ENCODE data around the gene SLC25A34.

Gene SLC25A34

DNA sequence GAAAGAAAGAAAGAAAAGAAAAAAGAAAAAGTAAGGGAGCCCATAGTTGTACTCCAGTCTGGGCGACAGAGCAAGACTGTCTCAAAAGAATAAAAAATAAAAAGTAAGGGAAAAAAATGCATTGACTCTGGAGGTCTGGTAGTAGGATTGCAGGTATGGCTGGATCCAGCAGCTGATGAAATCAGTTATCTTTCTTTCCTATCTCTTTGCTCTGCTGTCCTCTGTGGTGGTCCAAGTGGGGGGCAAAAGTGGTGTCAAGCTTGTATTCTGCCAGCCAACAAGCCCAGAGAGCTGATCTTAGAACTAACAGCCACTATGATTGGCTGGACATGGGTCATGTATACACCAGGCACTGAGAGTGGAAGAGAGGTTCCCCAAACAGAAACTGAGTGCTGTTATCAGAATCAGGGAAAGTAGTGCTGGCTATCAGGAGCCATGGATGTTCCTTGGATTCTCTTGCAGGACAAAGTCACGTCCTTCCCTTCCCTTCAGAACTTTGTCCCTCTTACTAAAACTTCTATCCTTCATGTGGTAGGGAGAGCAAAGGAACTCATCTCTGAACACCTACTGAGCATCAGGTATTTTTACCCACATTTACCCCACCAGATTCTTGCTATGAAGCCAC is 19.1 kb downstream of the SLC25A34 start:
- DNase-seq, result no peak

DNA sequence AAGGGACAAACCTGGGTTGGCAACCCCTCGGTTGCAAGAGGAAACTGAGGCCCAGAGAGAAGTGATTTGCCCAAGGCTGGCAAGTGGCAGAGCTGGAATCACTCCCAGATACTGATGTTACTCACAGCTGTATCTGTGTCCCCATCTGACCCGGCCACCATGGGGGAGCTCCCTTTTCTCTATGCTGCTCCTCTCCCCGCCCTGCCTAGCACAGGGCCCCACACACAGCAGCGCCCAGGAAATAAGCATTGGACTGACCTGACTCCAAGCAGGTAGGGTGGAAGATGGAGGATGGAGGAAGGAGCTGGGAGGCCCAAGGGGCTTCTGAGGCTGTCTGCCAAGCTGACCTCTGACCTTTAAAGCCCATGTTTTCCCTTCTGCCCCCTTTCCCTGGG is 19.6 kb downstream of the SLC25A34 start:
- DNase-seq, result no peak

DNA sequence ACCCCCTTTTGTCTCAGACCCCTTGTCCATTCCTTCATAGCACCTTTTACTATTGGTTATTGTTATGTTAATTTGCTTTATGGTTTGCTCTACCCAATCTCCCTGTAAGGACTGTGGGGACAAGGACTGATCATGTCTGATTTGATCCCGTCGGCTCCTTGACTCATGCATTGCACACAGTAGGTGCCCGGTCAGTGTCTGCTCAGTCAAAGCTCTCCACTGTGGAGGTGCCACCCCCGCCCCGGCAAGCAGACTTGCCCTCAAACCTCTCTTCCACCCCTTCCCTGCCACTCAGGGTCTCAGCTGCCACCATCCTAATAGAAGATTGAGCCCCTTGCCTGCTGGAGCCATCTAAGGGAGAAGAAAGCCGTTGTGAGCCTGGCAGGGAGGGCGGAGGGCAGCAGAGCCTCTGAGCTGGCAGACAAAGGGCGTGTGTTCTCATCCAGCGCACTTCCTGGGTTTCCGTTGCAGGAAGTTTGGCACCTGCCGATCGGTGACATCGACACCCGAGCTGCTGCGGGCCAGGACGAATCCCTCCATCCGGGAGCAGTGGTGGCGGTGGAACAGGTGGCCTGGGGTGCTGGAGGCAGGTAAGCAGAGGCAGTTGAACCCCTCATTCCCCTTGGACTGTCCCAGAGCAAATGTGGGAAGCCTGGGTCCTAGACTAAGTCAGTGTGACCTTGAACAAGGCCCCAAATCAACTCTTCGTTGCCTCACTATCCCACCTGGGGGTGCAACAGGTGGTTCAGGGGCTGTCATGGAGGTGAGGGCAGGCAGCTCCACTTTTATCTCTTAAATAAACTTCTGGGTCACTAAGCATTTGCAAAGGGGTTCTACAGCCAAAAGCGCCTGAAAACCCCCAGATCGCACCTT is 20.3 kb downstream of the SLC25A34 start:
- no peak for DNase-seq

DNA sequence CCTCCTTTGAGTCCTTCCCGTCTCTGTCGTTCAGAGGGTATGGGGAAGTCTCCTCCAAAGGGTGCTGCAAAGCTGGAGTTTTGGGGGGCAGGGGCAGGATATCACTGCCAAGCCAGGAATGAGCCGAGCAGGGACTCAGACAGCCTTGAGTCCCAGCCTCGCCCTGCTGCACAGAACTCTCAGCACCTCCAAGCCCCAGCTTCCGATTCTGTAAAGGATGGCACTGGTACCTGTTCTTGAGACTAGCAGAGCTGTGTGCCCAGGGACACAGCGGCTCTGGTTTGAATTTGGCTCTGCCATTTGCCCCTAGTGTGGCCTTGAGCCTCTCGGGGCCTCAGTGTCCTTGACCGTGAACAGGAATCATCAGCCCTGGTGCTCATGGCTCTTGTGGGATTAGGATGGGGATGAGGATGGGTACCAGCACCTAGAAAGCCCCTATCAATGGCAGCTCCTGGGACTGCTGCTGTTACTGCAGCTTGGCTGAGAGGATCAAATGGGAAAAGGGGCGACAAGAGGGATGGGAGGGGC is 21.0 kb downstream of the SLC25A34 start:
- no peak for DNase-seq

DNA sequence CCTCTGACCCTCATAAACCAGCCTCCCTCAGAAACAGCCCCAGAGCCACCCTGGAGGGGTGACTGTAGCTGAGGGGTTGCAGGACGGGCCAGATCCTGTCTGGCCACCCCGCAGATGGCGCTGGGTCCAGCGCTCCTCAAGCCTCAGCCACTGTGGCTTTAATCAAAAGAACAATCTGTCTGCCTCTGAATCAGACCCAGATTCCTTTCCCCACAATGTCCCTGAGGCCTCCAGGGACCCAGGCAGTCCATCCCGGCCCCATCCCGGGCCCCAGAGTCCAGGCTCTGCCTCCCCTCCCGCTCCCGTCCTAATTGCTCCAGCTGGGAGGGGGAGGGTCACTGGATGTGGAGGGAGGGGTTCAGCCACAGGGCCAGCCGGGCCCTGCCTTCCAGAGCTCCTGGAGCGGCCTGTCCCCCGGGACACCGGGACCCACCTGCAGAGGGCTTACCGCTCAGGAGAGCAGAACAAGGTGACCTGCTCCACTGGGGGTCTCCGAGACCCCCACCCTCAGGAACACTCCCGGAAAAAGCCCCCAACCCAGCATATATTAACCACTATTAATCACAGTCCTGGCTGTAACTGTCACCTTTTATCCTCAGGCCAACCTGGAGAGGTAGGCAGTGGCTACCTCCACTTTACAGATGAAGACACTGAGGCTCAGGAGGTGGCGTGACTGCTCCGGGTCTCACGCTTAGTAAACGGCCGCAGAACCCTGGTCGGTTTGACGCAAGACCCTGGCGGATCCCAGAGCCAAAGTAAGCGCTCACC is 21.7 kb downstream of the SLC25A34 start:
- DNase-seq, result no peak

DNA sequence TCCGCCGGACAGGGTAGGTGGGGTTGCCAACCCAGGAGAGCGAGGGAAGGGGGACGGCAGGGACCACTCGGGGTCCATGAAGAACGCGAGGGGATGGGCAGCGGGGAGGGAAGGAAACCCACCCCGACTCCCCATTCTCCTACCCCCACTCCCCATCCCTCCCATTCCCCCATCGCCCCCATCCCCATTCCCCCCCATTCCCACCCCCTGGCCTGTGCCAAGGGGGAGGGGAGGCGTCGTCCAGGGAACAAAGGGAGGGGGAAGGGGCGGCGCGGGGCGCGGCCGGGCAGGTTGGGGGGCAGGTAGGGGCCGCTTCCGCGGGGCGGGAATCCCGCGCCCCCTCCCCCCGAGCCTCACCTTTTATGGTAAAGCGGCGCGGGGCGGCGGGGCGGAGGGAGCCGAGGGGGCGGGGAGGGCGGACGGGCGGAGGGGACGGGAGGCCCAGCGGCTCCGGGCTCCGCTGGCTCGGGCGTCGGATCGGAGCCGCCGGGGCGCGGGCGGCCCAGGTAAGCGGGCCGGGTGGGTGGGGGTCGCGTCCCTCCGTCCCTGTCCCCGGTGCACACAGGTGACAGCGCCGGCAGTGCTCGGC is 22.4 kb downstream of the SLC25A34 start, which contains the start of gene FBLIM1:
Gene FBLIM1, plus strand, starts transcription at position 453 of the 589 bp plus-strand sequence. CDS start 6,189 bp downstream, outside the sequence.
- DNase-seq, result no peak

DNA sequence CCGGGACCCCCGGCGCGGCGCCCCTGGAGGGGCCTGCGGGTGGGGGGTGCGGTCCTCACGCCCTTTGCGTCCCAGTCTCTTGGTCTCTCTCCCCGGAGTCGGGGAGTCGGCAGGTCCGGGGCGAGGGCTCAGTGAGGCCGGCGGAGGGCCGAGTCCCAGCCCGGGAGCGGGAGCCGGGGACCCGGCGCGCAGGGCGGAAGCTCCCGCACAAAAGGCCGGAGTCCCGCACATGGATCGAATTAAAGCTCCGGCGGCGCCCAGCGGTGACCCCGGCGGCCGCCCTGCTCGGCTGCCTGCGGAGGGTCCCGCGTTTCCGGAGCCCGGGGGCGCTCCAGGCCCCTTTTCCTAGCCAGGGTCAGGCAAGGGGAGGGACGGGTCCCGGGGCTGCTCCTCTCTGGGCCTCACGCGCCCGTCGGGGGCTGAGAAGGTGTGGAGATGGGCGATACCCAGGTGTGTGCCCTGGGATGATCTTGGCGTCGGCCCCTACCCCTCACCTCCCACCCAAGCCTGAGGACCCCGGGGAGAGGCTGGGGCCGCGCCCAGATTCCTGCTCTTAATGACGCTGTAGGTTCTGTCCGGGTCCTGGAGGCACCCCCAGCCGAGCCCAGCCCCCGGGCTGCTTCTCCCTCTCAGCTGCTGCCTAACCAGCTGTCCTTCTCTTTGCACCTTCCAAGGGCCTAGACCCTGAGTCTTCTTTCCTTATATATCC is 23.0 kb downstream of the SLC25A34 start:
- no peak for DNase-seq

DNA sequence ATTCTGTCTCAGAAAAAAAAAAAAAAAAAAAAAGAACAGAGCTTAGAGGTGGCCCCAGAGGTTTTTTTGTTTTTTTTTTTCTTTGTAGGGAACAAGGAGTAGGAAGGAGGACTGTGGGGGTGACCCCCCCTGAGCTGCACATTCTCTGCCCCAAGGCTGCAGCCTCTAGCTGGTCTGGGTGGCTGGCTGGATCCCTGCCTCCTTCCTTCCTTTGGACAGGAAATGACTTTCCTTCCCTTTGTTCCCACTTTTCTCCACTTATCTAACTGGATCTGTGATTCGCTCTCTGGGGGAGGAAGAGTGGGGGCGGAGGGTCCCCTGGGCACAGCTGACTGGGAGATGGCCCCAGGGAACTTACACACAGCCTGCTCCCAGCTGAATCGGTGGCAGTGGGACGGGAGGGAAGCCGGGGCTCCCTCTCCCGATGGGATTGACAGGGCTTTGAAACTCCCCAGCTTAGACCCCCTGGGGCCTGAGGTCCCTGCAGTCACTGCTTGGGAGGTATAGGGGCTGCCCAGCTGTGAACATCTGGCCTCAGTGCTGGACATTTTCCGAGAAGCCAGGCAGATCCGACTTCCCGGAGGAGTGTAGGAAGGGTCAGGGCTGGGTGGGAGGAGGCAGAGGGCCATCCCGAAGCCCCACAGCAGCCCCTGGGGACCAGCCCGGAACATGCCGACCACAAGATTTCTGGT is 24.6 kb downstream of the SLC25A34 start:
- DNase-seq, result no peak

DNA sequence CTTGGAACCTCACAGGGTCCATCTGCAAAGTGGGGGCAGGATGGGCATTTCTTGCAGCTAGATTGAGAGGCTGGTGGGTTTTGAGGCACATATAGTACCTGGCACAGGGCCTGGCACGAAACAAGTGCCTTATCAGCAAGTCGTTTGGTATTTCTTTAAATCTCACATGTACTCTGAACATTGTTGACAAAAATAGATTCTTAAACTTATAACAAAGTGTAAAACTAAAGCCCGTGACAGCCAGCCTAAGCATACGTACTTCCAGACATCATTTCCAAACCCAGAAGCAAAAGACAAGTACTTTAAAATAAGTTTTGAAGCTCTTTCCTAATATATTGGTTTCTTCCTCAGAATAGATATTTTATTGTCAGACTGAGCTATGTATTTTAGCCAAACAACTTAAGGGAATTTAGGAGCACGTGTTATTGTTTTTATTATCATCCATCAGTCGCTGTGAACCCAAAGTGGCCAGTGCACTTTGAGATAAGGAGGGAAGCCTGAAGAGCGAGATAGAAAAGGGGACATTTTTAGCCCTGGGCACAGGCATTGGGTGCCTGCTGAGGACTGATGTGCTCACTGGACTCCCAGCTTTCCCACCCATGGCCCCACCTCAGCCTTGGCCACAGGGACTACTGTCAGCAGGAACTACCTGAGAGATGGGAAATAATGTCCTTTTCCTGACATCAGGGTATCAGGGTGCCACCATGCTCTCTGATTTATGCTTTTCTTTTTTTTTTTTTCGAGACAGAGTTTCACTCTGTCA is 25.5 kb downstream of the SLC25A34 start:
- no peak for DNase-seq

DNA sequence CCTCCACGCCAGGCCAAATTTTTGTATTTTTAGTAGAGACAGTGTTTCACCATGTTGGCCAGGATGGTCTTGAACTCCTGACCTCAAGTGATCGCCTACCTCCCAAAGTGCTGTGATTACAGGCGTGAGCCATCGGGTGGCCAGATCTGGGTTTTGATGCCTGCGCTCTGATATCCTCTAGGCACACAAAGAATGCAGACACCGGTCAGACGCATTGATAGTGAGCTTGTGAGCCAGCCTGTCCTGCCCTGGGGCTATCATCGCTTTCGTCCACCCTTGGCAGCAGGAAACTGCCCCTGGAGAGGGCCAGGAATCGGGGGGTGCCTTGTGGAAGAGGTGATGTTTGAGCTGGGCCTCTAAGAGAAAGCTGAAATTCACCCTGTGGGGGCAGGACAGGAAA is 26.5 kb downstream of the SLC25A34 start:
- DNase-seq, result no peak

DNA sequence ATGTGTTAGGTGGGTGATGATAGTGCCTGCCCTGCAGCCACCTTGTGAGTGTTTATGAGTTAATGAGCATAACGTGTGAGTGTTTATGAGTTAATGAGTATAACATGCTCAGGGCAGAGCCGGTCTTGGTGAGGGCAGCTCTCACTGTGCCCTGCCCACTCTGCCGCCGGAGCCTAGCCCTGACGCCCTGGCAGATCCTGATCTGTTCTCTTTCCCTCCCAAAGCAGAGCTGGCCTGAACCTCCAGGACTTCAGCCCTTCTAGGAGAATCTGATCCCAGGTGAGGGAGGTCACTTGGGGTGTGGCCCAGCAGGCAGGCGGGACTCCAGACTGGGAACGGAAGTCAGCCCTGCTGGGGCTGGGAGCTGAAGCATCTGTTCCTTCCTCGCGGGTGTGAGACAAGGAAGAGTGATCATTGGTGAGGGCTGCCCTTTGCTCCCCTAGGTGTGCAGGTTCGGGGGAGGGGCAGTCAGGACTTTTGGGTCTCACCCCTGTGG is 28.3 kb downstream of the SLC25A34 start:
- no peak for DNase-seq

DNA sequence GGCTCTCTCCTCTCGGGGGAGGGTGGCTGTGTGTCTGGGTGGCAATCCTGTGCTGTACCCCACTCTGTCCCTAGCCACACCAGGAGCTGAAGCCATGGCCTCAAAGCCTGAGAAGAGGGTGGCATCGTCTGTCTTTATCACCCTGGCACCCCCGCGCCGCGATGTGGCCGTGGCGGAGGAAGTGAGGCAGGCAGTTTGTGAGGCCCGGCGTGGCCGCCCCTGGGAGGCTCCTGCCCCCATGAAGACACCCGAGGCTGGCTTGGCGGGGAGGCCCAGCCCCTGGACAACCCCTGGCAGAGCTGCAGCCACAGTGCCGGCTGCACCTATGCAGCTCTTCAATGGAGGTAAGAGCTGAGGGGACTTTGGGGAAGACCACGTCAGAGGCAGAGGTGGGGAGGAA is 28.8 kb downstream of the SLC25A34 start:
- DNase-seq, result no peak

DNA sequence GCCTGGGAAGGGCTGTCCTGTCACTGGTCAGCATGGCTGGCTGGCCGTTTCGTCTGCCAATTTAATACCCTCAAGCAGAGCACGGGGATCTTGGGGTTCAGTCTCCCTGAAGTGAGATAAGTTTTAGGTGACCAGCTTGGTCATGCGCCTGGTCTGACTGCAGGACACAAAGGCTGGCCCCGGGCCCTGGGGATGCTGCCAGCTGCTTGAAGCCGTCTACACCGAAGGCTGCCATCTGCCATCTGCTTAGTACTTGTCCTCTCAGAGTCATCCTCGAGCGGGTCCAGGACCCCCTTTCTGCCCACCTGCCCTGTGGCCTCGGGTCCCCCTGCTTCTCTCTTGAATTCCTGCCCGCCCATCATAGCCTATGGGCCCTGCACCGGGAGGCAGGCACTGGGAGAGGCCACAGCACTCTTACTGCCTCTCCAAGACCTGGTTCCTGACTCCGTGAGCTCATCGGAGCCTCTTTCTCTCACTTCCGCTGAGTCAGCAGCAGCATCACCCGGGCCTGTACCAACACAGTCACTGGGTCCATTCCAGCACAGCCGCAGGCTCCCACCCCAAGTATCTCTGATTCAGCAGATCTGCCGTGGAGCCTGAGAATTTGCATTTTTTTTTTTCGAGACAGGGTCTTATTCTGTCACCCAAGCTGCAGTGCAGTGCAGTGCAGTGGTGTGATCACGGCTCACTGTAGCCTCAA is 29.6 kb downstream of the SLC25A34 start:
- no peak for DNase-seq

DNA sequence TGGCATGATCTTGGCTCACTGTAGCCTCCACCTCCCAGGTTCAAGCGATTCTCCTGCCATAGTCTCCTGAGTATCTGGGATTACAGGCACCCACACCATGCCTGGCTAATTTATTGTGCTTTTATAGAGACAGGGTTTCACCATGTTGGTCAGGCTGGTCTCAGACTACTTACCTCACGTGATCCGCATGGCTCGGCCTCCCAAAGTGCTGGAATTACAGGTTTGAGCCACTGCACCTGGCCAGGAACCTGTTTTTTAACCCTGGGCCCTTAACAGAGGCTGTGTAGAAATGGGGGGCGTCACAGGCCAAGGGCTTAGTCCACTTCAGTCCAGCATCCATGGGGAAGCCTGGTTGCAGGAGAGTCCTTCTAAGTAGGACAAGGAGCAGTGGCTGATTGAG is 31.9 kb downstream of the SLC25A34 start:
- no peak for DNase-seq

DNA sequence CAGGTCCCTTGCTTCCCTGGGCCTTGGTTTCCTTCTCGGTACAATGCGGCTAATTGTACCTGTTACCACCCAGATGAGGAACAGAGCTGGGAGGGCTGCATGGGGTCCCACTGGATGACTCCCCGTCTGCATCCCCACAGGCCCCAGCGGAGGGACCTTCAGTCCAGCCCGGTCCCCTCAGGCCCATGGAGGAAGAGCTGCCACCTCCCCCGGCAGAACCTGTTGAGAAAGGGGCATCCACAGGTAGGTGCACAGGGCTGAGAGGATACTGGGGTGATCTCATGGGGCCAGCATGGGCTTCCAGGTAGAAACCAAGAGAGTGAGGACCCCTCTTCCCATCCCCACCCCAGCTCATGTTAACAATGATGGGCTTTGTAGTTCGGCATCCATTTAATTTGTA is 32.3 kb downstream of the SLC25A34 start:
- DNase-seq, result no peak

DNA sequence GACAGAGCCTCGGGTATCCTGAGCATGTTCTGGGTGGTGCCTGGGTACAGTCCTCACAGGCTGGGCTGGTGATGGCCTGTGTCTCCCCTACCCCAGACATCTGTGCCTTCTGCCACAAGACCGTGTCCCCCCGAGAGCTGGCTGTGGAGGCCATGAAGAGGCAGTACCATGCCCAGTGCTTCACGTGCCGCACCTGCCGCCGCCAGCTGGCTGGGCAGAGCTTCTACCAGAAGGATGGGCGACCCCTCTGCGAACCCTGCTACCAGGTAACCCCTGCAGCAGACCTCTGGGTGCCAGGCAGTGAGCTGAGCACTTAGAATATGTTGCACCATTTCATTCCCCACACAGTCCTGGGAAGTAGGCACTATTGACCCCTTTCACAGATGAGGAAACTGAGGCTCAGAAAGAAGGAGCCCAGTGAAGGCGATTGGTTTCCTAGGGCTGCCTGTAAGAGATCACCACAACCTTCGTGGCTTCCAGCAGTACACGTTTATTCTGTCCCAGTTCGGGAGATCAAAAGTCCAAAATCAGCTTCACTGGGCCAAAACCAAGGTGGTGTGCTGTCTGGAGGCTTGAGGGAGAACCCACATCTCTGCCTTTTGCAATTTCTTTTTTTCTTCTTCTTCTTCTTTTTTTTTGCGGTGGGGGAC is 34.4 kb downstream of the SLC25A34 start:
- DNase-seq, result no peak

DNA sequence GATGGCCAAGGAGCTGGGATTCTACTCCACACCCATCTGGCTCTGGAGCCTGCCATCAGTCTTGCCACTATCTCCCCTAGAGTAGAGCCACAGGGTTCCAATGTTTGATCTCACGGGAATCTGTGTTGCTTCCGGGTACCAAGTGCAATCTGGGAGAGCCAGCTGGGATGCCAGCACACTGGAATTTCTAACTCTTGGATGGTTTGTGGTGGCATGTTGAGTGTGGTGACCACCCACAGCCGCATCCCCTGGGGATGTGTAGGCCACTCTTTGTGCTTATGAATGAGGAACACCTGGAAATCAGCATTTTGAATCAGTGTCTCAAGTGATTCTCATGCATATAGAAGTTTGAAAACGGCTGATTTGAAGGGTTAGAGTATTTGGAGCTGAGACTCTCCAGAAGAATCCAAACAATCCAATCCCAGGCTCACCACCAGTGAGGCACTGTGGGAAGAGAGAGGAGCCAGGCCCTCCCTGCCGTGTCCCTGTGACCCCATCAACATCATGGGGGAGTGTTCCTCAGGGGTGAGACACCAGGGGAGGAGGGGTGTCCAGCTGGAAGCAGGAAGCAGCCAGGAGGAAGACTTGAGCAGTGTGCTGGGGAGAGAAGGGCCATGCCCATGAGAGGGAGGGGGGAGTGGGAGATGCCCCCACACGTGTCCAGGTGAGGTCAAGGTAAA is 35.9 kb downstream of the SLC25A34 start:
- no peak for DNase-seq

DNA sequence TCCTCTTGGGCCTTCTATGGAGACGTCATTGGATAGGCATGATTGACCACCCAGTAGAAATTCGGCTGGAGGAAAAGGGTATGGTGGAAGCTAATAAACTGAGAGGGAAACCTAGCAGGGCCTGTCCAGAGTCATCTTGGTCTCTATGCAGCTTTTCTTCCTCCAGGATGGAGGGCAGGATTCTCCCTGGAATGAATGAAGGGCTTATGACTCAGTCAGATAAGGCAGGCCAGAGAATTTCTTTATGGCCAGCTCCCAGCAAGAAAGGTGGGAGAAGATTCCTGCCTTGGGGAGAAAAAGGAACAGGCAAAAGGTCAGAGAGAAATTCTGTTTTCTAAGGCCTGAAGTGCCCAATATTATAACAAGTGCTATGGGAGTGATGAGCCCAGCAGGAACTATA is 39.6 kb downstream of the SLC25A34 start:
- no peak for DNase-seq

Measured in stimulated activated CD4-positive, alpha-beta T cell treated with anti-CD3 and anti-CD28 coated beads, Interleukin-4, amount 100 ng/mL, for 24 hours (primary cell).